SK-N-SH (cell line): ENCODE results near the gene LCNL1. TPM values are rescaled to one million over a fixed set of nuclear protein-coding genes. Genes with fewer than 3 reads are reported as not detected.

Source experiments
- CTCF ChIA-PET: fragments of 300-600, 350-600 bp; formaldehyde crosslinking; extraction: SDS; loops from one replicate; lab custom pipeline; 2021; lab: Yijun Ruan, JAX
- POLR2A ChIA-PET: fragments of 350-600 bp; sonication (Branson Sonifier 250); formaldehyde crosslinking; extraction: SDS; loops from one replicate; lab custom pipeline; 2020; ENCODE audit warnings: antibody characterized with exemption, inconsistent platforms; lab: Yijun Ruan, JAX
- DNase-seq: peaks from one replicate; pipeline ENCODE4 v3.0.0; 2012
- H2AFZ ChIP-seq: fragments of 200-600 bp; sonication (generic); 2 replicates; pipeline ENCODE4 v1.8.1; 2016; ENCODE audit warnings: antibody characterized with exemption, mild to moderate bottlenecking, low read depth
- H3F3A ChIP-seq: fragments of 200-600 bp; sonication (generic); replicated peaks from 2 replicates; pipeline ENCODE3; 2016; ENCODE audit warnings: antibody characterized with exemption, mild to moderate bottlenecking; ENCODE audit not compliant: insufficient read depth
- H3K27ac ChIP-seq, 2 experiments: fragments of 200-500 bp in 1 of 2; fragments of 200-600 bp in 1 of 2; sonication (Bioruptor generic) in 1 of 2; sonication (generic), shearing (Covaris generic) in 1 of 2; 2 replicates each; pipeline versions ENCODE4 v1.5.1 to v1.6.1; 2014 to 2016; ENCODE audit warnings: low read depth in 2 of 2, inconsistent platforms in 1 of 2, low read length in 1 of 2, mild to moderate bottlenecking in 1 of 2, mixed read lengths in 1 of 2
- H3K27me3 ChIP-seq: fragments of 200-600 bp; sonication (generic), shearing (Covaris generic); 2 replicates; pipeline ENCODE4 v1.6.1; 2016; ENCODE audit warnings: mixed run types; ENCODE audit not compliant: insufficient read depth
- H3K36me3 ChIP-seq, 2 experiments: fragments of 200-500 bp in 1 of 2; fragments of 200-600 bp in 1 of 2; sonication (Bioruptor generic) in 1 of 2; sonication (generic) in 1 of 2; replicated peaks in 1 of 2; 2 replicates each; pipeline versions ENCODE3 to v1.5.1; 2014 to 2016; ENCODE audit warnings: low read length in 1 of 2, mild to moderate bottlenecking in 1 of 2; ENCODE audit not compliant: insufficient read depth in 2 of 2, control insufficient read depth in 1 of 2
- H3K4me1 ChIP-seq, 2 experiments: fragments of 200-500 bp in 1 of 2; fragments of 200-600 bp in 1 of 2; sonication (Bioruptor generic) in 1 of 2; sonication (generic), shearing (Covaris generic) in 1 of 2; 2 replicates each; pipeline versions ENCODE4 v1.5.1 to v1.6.1; 2014 to 2016; ENCODE audit warnings: low read depth in 1 of 2, low read length in 1 of 2, mixed run types in 1 of 2; ENCODE audit not compliant: insufficient read depth in 2 of 2, control insufficient read depth in 1 of 2
- H3K4me2 ChIP-seq: fragments of 200-600 bp; sonication (generic), shearing (Covaris generic); 2 replicates; pipeline ENCODE4 v1.6.1; 2017; ENCODE audit warnings: mixed run types
- H3K4me3 ChIP-seq, 2 experiments: fragments of 200-500 bp in 1 of 2; fragments of 200-600 bp in 1 of 2; sonication (Bioruptor generic) in 1 of 2; sonication (generic), shearing (Covaris generic) in 1 of 2; 2 replicates each; pipeline versions ENCODE4 v1.5.1 to v1.8.1; 2014 to 2016; ENCODE audit warnings: low read depth in 2 of 2, inconsistent platforms in 1 of 2, low read length in 1 of 2, mild to moderate bottlenecking in 1 of 2, mixed read lengths in 1 of 2, moderate library complexity in 1 of 2
- H3K79me2 ChIP-seq: fragments of 200-600 bp; sonication (generic); 2 replicates; pipeline ENCODE4 v1.8.1; 2017; ENCODE audit warnings: mild to moderate bottlenecking; ENCODE audit not compliant: insufficient read depth
- H3K9ac ChIP-seq: fragments of 200-600 bp; sonication (generic); 2 replicates; pipeline ENCODE4 v1.6.1; 2017; ENCODE audit warnings: mixed run types
- H3K9me2 ChIP-seq: fragments of 200-600 bp; sonication (generic); 2 replicates; pipeline ENCODE4 v1.6.1; 2017; ENCODE audit warnings: mixed run types
- H3K9me3 ChIP-seq: fragments of 200-600 bp; sonication (generic); 2 replicates; pipeline ENCODE4 v1.6.1; 2017; ENCODE audit warnings: mixed run types, mild to moderate bottlenecking, moderate library complexity
- H4K20me1 ChIP-seq: fragments of 200-600 bp; sonication (generic); 2 replicates; pipeline ENCODE4 v1.6.1; 2017; ENCODE audit warnings: mild to moderate bottlenecking, mixed run types; ENCODE audit not compliant: insufficient read depth
- FOXJ3 ChIP-seq: sonication (generic); formaldehyde crosslinking; IDR thresholded peaks from 2 replicates; pipeline ENCODE4 v1.5.1; 2020; ENCODE audit warnings: mild to moderate bottlenecking, missing genetic modification reagents
- GATA2 ChIP-seq: sonication (generic); formaldehyde crosslinking; IDR thresholded peaks from 2 replicates; pipeline ENCODE4 v1.5.0; 2020; ENCODE audit warnings: mild to moderate bottlenecking, missing genetic modification reagents
- MAX ChIP-seq: IDR thresholded peaks from 2 replicates; pipeline ENCODE4 v1.4.0; 2012; ENCODE audit warnings: low read depth
- MEF2A ChIP-seq: IDR thresholded peaks from 2 replicates; pipeline ENCODE4 v1.4.0; 2012; ENCODE audit warnings: low read depth, borderline replicate concordance
- NRF1 ChIP-seq: IDR thresholded peaks from 2 replicates; pipeline ENCODE4 v1.6.1; 2012; ENCODE audit warnings: low read depth, mild to moderate bottlenecking, low read length
- POLR2AphosphoS5 ChIP-seq: IDR thresholded peaks from 2 replicates; pipeline ENCODE4 v1.6.1; 2012; ENCODE audit warnings: low read depth, low read length
- RFX5 ChIP-seq: IDR thresholded peaks from 2 replicates; pipeline ENCODE4 v1.6.1; 2012; ENCODE audit warnings: mild to moderate bottlenecking, improper control_type of control experiment, low read length
- USF1 ChIP-seq: IDR thresholded peaks from 2 replicates; pipeline ENCODE4 v1.4.0; 2012; ENCODE audit warnings: low read depth, borderline replicate concordance
- WGBS: methylation state at CpG from one replicate; pipeline ENCODE4 v1.1.6; 2017; ENCODE audit warnings: low lambda C conversion rate; 5-methylcytosine and 5-hydroxymethylcytosine counted together
- polyA plus RNA-seq, 3 experiments: library from polyadenylated mRNA; depleted of rRNA; stranded (reverse); fragments of >200 nt; gene quantifications; 2 replicates each; pipeline ENCODE4 v1.2.3, GENCODE V29; 2012

The LCNL1 gene
- polyA plus RNA-seq, 1 of the 3 experiments (the other 2 are of a cell fraction) = not detected

DNA sequence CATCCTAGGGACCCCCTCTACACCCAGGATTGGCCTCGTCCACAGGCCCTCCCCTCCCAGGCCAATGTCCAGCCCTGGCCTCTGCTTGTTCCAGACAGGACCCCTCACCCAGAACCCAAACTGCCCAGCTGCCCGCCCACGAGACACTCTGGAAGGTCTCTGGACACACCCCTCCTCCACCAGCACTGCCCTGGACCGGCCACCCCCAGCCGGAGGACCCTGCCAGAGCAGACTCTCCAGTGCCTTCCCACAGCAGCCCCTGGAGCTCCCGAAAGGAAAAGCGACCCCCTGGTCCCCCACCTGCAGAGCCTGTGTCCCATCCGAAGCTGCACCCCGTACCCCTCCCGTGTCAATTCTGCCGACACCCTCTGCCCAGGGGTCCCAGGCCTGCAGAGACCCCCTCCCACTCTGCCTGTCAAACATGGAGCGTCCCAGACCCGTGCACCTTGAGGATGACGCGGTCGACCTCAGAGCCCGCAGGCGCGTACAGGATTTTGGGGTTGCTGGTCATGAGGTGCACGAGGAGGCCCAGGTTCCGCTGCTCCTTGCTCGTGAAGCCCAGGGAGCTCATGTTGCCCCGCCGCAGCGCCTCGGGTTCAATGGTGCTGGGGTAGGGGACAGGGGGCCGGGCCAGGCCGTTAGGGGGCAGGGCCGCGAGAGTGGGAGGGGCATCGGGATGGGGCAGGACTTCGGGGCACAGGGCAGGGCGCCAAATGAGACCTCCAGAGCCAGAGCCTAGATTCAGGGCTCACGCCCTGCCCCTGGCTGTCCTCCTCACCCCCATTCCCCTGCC, 37.3 kb downstream of the LCNL1 start:
- H4K20me1 ChIP-seq = 0 out of 2 replicates have a peak, but pooled peaks cover 4% of the 10 kb centered on the region
- CTCF ChIA-PET = interaction anchor here (1.1 to 1.6 kb wide), 3 partner anchors 9 to 76 kb away, joined by 4 to 7 read pairs (median 5); partner anchors contain the start of genes ABCA2 and FBXW5
- TF ChIP-seq MAX = no peak
- no peak for TF ChIP-seq FOXJ3
- no peak for TF ChIP-seq POLR2AphosphoS5
- TF ChIP-seq MEF2A = no peak
- TF ChIP-seq USF1 = no peak
- TF ChIP-seq, all 33 proteins: peak for 0
- H3K79me2 ChIP-seq = no peaks in the 10 kb centered on the region
- H3K4me1 ChIP-seq = peaks cover 0 to 3% of the 10 kb centered on the region in 2 experiments; a peak in 1 of 4 replicates
- no peak overlapping the region for H2AFZ ChIP-seq
- peaks cover 0 to 13% of the 10 kb centered on the region in 2 experiments for H3K36me3 ChIP-seq
- H3K27ac ChIP-seq = no peak overlapping the region
- H3K9me2 ChIP-seq = no peaks in the 10 kb centered on the region
- no peak overlapping the region for H3K4me3 ChIP-seq
- H3K27me3 ChIP-seq = no peaks in the 10 kb centered on the region
- H3K4me2 ChIP-seq = no peak overlapping the region
- no peaks in the 10 kb centered on the region for H3K9me3 ChIP-seq
- H3F3A ChIP-seq = no peaks in the 10 kb centered on the region
- 94% methylated on average over 23 of the region's 34 CpGs for WGBS
- POLR2A ChIA-PET = interaction anchor here (0.5 to 1.0 kb wide), 2 partner anchors 24 to 72 kb away, joined by 3 to 5 read pairs; partner anchors contain the start of gene CLIC3
- DNase-seq = no peak
- H3K9ac ChIP-seq = no peak overlapping the region

DNA sequence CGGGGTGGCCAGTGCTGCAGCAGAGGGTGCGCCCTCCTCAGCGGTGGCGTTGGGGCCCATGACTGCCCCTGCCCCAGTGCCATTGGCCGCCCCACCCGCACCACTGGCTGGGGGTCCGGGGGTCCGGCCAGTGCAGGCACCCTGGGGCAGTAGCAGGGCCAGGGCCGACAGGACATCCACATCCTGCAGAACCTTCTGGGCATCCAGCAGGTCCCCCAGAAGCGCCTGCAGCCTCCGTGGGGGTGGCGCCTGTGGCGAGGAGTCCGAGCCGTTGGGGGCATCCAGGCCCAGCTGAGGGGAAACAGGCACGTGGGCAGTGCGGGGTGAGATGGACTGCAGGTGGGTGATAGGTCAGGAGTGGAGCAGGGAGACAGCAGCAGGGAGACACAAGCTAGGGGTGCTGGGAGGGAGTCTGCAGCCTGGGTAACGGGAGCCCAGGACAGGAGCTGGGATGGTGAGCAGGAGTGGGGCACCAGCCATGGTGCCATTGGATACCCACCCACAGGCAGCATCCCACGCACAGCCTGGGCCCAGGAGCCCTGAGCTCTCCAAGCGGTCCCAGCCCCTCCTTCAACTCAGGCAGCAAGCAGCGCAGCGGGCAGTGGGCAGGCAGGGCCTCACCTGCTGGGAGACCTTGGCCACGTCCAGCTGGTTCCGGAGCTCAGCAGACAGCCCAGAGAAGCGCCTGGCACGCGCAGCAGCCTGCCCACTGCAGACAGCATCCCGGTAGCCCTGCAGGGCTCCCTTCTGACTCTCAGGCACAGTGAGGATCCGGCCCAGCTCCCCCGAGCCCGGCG, 38.2 kb downstream of the LCNL1 start:
- no peaks in the 10 kb centered on the region for H3K9me3 ChIP-seq
- TF ChIP-seq RFX5 (no peak), NRF1 (no peak), GATA2 (CRISPR knock-in tag) (no peak)
- TF ChIP-seq, all 33 proteins: peak for 0
- Histone ChIP-seq H3K27me3 (no peaks in the 10 kb centered on the region), H3K79me2 (no peaks in the 10 kb centered on the region), H3K4me2 (no peak overlapping the region), H3K4me3 (no peak overlapping the region), H4K20me1 (0 out of 2 replicates have a peak, but pooled peaks cover 4% of the 10 kb centered on the region), H3F3A (no peaks in the 10 kb centered on the region), H3K9ac (no peak overlapping the region), H3K9me2 (no peaks in the 10 kb centered on the region), H3K36me3 (peaks cover 0 to 9% of the 10 kb centered on the region in 2 experiments), H3K4me1 (peaks cover 0 to 12% of the 10 kb centered on the region in 2 experiments; a peak in 1 of 4 replicates), H2AFZ (no peak overlapping the region), H3K27ac (no peak overlapping the region)
- DNase-seq = no peak
- ChIA-PET POLR2A (interaction anchor here (1.0 kb wide), 1 partner anchor 25 kb away, joined by 3 read pairs; the partner anchor contains the start of gene CLIC3), CTCF (interaction anchor here (1.1 to 1.5 kb wide), 5 partner anchors 10 to 77 kb away, joined by 3 to 10 read pairs (median 4); partner anchors contain the start of genes FBXW5, FUT7 and PAXX)
- 94% methylated on average over 14 of the region's 32 CpGs for WGBS
